ENCODE measurements around the gene NFKBIA.
A peak's percentile ranks its signal among the peaks of the same experiment; 100 is the strongest.
"Not testable (repeated sequence)": the region's sequence is repeated elsewhere in the genome, so short reads cannot be mapped to it uniquely, and the experiment has no call there.

NFKBIA gene

GRCh38 chr14:35392103-35392502, 12.4 kb downstream of the NFKBIA start:
- no peak for DNase-seq

DNA sequence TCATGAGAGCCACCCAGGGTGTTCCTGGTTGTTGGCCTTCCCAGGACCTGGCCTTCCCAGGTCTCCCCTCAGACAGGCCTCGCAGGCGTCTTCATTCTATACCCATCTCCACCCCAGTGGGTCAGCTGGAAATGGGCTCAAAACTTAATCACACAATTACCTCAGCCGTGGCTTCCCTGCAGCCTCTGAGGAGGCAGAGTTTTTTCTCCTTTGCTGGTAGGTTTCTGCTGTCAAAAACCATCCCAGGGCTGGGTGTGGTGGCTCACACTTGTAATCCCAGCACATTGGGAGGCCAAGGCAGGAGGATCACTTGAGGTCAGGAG, 13.2 kb downstream of the NFKBIA start:
- DNase-seq: no peak

- no peak for DNase-seq
Measured at GRCh38 chr14:35390577-35391387, 13.8 kb downstream of the NFKBIA start.

- DNase-seq: no peak
Measured at GRCh38 chr14:35389315-35389667, 15.3 kb downstream of the NFKBIA start.

- DNase-seq: no peak
Measured at GRCh38 chr14:35388656-35389314, 15.8 kb downstream of the NFKBIA start.

DNA sequence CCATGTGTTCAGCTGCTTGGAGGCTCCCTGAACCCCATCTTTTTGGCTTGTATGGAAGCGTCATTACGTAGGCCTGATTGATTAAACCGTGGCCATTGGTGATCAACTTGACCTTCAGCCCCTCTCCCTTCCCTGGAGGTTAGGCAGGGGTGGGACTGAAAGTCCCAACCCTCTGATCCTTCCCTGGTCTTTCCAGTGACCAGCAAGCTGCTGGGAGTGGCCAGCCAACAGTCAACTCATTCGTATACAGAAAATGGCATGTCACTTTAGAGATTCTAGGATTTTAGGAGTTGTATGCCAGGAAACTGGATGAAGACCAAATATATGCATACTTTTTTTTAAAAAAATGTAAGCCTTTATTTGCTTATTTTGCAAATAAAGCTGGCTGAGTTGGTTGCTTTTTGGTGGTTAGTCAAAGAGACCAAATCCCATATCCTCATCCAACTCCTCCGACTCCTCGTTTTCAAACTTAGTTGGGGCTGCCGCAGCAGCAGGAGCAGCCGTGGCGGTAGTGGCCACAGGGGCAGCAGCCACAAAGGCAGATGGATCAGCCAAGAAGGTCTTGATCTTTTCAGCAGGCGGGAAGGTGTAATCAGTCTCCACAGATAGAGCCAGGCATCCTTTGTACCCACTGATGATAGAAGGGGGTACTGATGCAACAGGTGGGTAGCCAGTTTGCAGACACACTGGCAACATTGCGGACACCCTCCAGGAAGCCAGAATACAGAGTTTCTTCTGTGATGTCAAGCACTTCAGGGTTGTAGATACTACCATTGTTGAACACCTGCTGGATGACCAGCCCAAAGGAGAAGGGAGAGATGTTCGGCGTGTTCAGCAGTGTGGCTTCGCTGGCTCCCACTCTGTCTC, 16.6 kb downstream of the NFKBIA start:
- no peak for DNase-seq

GRCh38 chr14:35387219-35387618, 17.3 kb downstream of the NFKBIA start:
- DNase-seq: no peak

GRCh38 chr14:35386673-35387125, 17.9 kb downstream of the NFKBIA start:
- no peak for DNase-seq

GRCh38 chr14:35385042-35385839, 19.3 kb downstream of the NFKBIA start:
- peak in 54 of 58 donors; percentile 18 to 87 (median 69) for DNase-seq

- DNase-seq: peak in 5 of 58 donors; percentile 16 to 42 (median 30)
Measured at GRCh38 chr14:35384455-35385041, 20.0 kb downstream of the NFKBIA start.

DNA sequence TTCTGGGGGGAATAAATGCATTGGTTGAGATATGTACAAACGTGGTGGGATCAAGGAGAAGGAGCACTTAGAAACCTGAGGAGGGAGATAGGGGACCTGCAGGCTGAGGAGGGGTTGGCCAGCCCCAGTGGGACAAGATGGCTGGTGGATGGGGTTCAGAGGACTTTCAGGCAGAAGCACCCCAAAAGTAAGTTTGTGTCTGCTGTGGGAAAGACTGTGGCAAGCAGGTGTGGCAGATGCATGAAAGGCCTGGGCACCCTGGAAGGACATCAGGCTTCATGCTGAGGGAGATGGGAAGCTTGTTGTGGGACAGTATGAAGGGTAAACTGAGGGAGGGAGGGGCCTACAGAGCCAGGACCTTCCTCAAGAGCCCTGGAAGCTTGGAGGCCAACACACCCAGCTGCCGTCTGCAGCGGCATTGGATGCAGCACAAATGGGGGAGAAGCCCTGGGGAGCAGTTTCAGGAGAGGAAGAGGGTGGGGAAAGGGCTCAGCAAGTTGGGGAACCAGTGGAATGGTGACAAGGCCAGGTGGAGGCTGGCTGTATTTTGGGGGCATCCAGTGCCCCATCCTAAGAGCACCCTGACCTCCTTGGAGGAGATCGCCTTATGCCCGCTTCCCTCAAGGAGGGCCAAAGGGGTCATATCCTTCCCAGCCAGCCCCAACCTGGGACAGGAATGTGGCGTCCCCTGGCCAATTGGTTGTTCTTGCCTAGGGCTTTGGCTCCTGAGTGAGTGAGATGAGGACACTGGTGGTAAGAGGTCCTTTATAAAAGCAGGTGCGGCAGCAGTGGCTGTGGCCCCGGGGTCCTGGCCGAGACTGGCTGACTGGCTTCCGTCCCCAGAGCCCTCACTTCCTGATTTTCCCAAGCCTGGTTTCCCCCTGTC, 20.7 kb downstream of the NFKBIA start:
- no peak for DNase-seq

DNA sequence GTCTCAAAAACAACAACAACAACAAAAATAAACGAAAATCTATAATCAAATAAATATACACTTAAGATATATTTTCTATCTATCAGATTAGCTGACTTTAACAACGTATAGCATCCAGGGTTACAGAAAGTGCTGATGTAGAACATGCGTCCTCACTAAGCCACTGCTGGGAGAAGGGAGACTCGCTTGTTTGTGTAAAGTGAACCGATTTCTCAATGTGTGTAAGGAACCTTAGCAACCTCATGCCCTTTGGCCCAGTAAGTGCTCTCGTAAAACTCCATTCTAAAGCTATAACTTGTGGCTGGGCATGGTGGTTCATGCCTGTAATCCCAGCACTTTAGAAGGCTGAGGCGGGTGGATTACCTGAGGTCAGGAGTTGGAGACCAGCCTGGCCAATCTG, 23.8 kb downstream of the NFKBIA start:
- DNase-seq: no peak

GRCh38 chr14:35379234-35379933, 25.2 kb downstream of the NFKBIA start:
- not testable (repeated sequence) for DNase-seq

DNA sequence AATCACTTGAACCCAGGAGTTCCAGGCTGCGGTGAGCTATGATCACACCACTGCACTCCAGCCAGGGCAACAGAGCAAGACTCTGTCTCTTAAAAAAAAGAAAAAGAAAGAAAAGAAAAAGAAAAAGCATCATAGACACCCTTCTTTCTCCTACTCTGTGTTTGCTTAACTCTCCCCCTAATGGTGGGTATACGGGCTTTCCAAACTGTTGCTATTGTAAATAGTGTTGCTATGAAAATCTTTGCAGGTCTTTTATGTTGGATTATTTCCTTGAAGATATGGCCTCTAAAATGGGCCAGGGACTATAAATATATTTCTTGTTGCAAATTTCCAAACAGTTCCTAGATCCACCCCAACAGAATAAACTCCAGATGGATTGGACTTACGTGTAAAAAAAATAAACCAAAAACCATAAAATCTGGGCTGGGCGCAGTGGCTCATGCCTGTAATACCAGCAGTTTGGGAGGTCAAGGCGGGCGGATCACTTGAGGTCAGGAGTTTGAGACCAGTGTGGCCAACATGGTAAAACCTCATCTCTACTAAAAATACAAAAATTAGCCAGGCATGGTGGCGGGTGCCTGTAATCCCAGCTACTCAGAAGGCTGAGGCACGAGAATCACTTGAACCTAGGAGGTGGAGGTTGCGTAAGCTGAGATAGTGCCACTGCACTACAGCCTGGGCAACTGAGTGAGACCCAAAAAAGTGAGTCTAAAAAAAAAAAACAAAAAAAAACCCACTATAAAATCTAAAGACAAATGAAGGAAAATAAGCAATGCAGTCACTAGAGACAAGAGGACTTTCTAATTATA, 25.9 kb downstream of the NFKBIA start:
- DNase-seq: no peak

DNA sequence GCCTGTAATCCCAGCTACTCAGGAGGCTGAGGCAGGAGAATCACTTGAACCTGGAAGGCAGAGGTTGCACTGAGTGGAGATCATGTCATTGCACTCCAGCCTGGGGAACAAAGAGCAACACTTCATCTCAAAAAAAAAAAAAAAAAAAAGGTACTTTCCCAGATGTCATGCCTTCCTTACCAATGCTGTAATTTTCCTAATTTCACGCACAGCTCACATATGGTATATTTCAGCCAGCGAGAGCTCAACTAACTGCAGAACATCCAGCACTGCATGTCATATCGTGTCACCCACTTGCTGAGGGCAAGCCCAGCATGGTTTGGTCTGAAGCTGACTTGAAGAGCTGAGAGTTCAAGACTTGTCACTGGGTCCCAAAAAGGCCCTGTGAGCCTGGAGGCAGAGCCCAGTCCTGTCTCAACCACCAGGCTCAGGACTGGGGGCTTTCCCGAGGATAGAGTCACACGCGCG, 29.0 kb downstream of the NFKBIA start:
- DNase-seq: no peak

- peak in 1 of 58 donors; percentile 36 for DNase-seq
Measured at GRCh38 chr14:35374263-35374712, 30.3 kb downstream of the NFKBIA start.

- not testable (repeated sequence) for DNase-seq
Measured at GRCh38 chr14:35373208-35373607, 31.3 kb downstream of the NFKBIA start.

DNA sequence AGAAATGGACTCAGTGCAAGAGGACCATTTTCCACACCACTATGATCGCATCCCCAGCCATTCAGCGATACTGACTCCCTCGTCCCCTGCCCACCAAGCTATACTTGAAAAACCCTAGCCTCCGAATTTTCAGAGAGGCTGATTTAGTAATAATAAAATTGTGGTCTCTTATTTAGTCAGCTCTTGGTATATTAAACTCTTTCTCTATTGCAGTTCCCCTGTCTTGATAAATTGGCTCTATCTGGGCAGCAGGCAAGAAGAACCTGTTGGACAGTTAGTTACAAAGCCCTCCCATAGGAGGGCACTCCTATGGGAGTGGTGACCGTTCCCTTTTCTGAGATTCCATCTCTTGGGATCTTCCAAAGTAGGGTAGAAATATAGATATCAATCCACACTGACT, 33.6 kb downstream of the NFKBIA start:
- no peak for DNase-seq

Data from anterior cingulate cortex (tissue), 58 donors.